IMR-90 (cell line): Measurements from ENCODE around the gene NFASC. TPM values are rescaled to one million over a fixed set of nuclear protein-coding genes. Genes with fewer than 3 reads are reported as not detected.

Experiments used
- ATAC-seq: fragments of 200-7000 bp; cut with Tn5 transposase; 2 replicates; pipeline ENCODE4 v1.9.1; 2020; ENCODE audit warnings: low read depth, mild to moderate bottlenecking, moderate library complexity
- BruUV-seq: library from RNA; stranded (reverse); fragments of 400-500 nt; replicated peaks from 2 replicates; lab custom pipeline; 2021; lab: Mats Ljungman, UMichigan
- CTCF ChIA-PET: fragments of 300-600 bp; formaldehyde crosslinking; extraction: SDS; loops from one replicate; lab custom pipeline; 2021; ENCODE audit warnings: antibody characterized with exemption; lab: Yijun Ruan, JAX
- POLR2A ChIA-PET: fragments of 300-600 bp; sonication (Branson Sonifier 250); formaldehyde crosslinking; loops from one replicate; lab custom pipeline; 2022; ENCODE audit warnings: antibody characterized with exemption; ENCODE audit not compliant: unreplicated experiment; lab: Charles Lee
- DNase-seq: peaks from one replicate; pipeline ENCODE4 v3.0.0; 2013
- H2AFZ ChIP-seq: replicated peaks from 2 replicates; pipeline ENCODE3; 2013; ENCODE audit warnings: low read length, mild to moderate bottlenecking; ENCODE audit not compliant: poor library complexity
- H2AK5ac ChIP-seq: 2 replicates; pipeline ENCODE4 v1.6.1; 2013; ENCODE audit warnings: low read depth, low read length, inconsistent platforms
- H2AK9ac ChIP-seq: replicated peaks from 2 replicates; pipeline ENCODE3; 2013; ENCODE audit warnings: mild to moderate bottlenecking, low read depth, low read length, moderate library complexity; ENCODE audit not compliant: poor library complexity
- H2BK120ac ChIP-seq: 2 replicates; pipeline ENCODE4 v1.6.1; 2013; ENCODE audit warnings: low read depth, low read length, inconsistent platforms
- H2BK15ac ChIP-seq: 3 replicates; pipeline ENCODE4 v1.6.1; 2013; ENCODE audit warnings: low read depth, low read length, inconsistent platforms
- H2BK20ac ChIP-seq: 2 replicates; pipeline ENCODE4 v1.6.1; 2013; ENCODE audit warnings: low read depth, mild to moderate bottlenecking, inconsistent platforms, low read length, moderate library complexity
- H2BK5ac ChIP-seq: 2 replicates; pipeline ENCODE4 v1.6.1; 2013; ENCODE audit warnings: mild to moderate bottlenecking, low read depth, low read length, inconsistent platforms; ENCODE audit not compliant: poor library complexity, severe bottlenecking
- H3K14ac ChIP-seq: replicated peaks from 2 replicates; pipeline ENCODE4 v1.6.1; 2013; ENCODE audit warnings: low read depth, low read length, inconsistent platforms
- H3K18ac ChIP-seq: 2 replicates; pipeline ENCODE4 v1.6.1; 2013; ENCODE audit warnings: low read depth, low read length, control low read depth
- H3K23ac ChIP-seq: 2 replicates; pipeline ENCODE4 v1.6.1; 2013; ENCODE audit warnings: low read depth, low read length, inconsistent platforms
- H3K27ac ChIP-seq: 2 replicates; pipeline ENCODE4 v1.5.1; 2013; ENCODE audit warnings: mild to moderate bottlenecking, control low read depth, low read length; ENCODE audit not compliant: insufficient read depth
- H3K27me3 ChIP-seq: 2 replicates; pipeline ENCODE4 v1.6.1; 2013; ENCODE audit warnings: low read length; ENCODE audit not compliant: control insufficient read depth, insufficient read depth
- H3K36me3 ChIP-seq: 2 replicates; pipeline ENCODE4 v1.6.1; 2013; ENCODE audit warnings: low read length, mixed read lengths; ENCODE audit not compliant: control insufficient read depth, insufficient read depth
- H3K4ac ChIP-seq: 2 replicates; pipeline ENCODE4 v1.6.1; 2013; ENCODE audit warnings: low read depth, low read length, inconsistent platforms
- H3K4me1 ChIP-seq: 2 replicates; pipeline ENCODE4 v1.6.1; 2013; ENCODE audit warnings: low read length, mixed read lengths; ENCODE audit not compliant: control insufficient read depth, insufficient read depth
- H3K4me2 ChIP-seq: 2 replicates; pipeline ENCODE4 v1.6.1; 2013; ENCODE audit warnings: low read depth, mild to moderate bottlenecking, control low read depth, low read length, moderate library complexity
- H3K4me3 ChIP-seq: 2 replicates; pipeline ENCODE4 v1.5.1; 2013; ENCODE audit warnings: low read depth, mild to moderate bottlenecking, control low read depth, low read length, moderate library complexity; ENCODE audit not compliant: insufficient read depth
- H3K56ac ChIP-seq: 2 replicates; pipeline ENCODE4 v1.6.1; 2013; ENCODE audit warnings: low read length, inconsistent platforms; ENCODE audit not compliant: insufficient read depth; ENCODE audit errors: extremely low read depth
- H3K79me1 ChIP-seq, 2 experiments: 2 replicates each; pipeline ENCODE4 v1.6.1; 2013; ENCODE audit warnings: low read length in 2 of 2, inconsistent platforms in 1 of 2, low read depth in 1 of 2
- H3K9ac ChIP-seq: 2 replicates; pipeline ENCODE4 v1.6.1; 2013; ENCODE audit warnings: low read depth, low read length, control low read depth
- H3K9me1 ChIP-seq: 2 replicates; pipeline ENCODE4 v1.6.1; 2013; ENCODE audit warnings: low read length, inconsistent platforms; ENCODE audit not compliant: insufficient read depth
- H3K9me3 ChIP-seq: 2 replicates; pipeline ENCODE4 v1.6.1; 2013; ENCODE audit warnings: low read length; ENCODE audit not compliant: control insufficient read depth, insufficient read depth
- H4K20me1 ChIP-seq: 2 replicates; pipeline ENCODE4 v1.6.1; 2013; ENCODE audit warnings: low read length, inconsistent platforms; ENCODE audit not compliant: insufficient read depth
- H4K5ac ChIP-seq: 2 replicates; pipeline ENCODE4 v1.6.1; 2013; ENCODE audit warnings: mild to moderate bottlenecking, low read depth, low read length, control low read depth
- H4K8ac ChIP-seq, 2 experiments: 2 replicates each; pipeline ENCODE4 v1.6.1; 2013; ENCODE audit warnings: low read depth in 2 of 2, low read length in 2 of 2, control low read depth in 1 of 2, inconsistent platforms in 1 of 2
- H4K91ac ChIP-seq: 2 replicates; pipeline ENCODE4 v1.6.1; 2013; ENCODE audit warnings: low read depth, low read length, inconsistent platforms; ENCODE audit not compliant: insufficient read depth
- CTCF ChIP-seq: conservative IDR thresholded peaks from 2 replicates; pipeline ENCODE4 v1.5.1; 2012; ENCODE audit warnings: mild to moderate bottlenecking, low read depth, low read length, improper control_type of control experiment
- MAZ ChIP-seq: IDR thresholded peaks from 2 replicates; pipeline ENCODE4 v1.6.1; 2012; ENCODE audit warnings: low read depth, mild to moderate bottlenecking, low read length, improper control_type of control experiment, moderate library complexity, borderline replicate concordance
- MXI1 ChIP-seq: IDR thresholded peaks from 2 replicates; pipeline ENCODE4 v1.6.1; 2012; ENCODE audit warnings: low read depth, mild to moderate bottlenecking, low read length, moderate library complexity, borderline replicate concordance
- RAD21 ChIP-seq: IDR thresholded peaks from 2 replicates; pipeline ENCODE4 v1.6.1; 2012; ENCODE audit warnings: low read length, improper control_type of control experiment
- SMC3 ChIP-seq: fragments of 150-350 bp; IDR thresholded peaks from 2 replicates; pipeline ENCODE4 v1.6.1; 2016; ENCODE audit warnings: low read depth, mild to moderate bottlenecking, antibody characterized with exemption, low read length, moderate library complexity
- WGBS, 2 experiments: methylation state at CpG; one replicate each; pipeline versions ENCODE4 v1.1.5 to v1.1.7; 2013; ENCODE audit warnings: missing lambda C conversion rate in 2 of 2; ENCODE audit not compliant: insufficient read length in 1 of 2; ENCODE audit errors: extremely low coverage in 2 of 2; 5-methylcytosine and 5-hydroxymethylcytosine counted together
- dilution Hi-C: fragments of 300-500 bp; cut with HindIII; formaldehyde crosslinking; loops from one replicate; pipeline ENCODE4 v1.14.3; 2018; ENCODE audit warnings: low sequenced_read_pairs; ENCODE audit not compliant: unreplicated experiment
- in situ Hi-C: fragments of 300-500 bp; cut with MboI; formaldehyde crosslinking; loops from 3 replicates; pipeline ENCODE4 v1.14.3; 2019; ENCODE audit warnings: low sequenced_read_pairs, inconsistent platforms, mixed read lengths
- intact Hi-C: fragments of 100-400 bp; cut with micrococcal nuclease; formaldehyde crosslinking; loops from 2 replicates; pipeline ENCODE4 v1.10.0; 2022
- polyA plus RNA-seq, 3 experiments: library from polyadenylated mRNA; depleted of rRNA; stranded (reverse); fragments of >200 nt; gene quantifications; 2 replicates each; pipeline ENCODE4 v1.2.3, GENCODE V29; 2012; ENCODE audit warnings: low replicate concordance in 1 of 3
- total RNA-seq: library from RNA; depleted of rRNA; stranded (reverse); fragments of >200 nt; gene quantifications from 2 replicates; pipeline ENCODE4 v1.2.3, GENCODE V29; 2012

NFASC gene
- total and polyA plus RNA-seq, 2 of the 4 experiments (the other 2 are of a cell fraction) = 0.18 to 0.79 TPM

- TF ChIP-seq RAD21 (peak; percentile 72), MAZ (peak; percentile 98), MXI1 (no peak), CTCF (peak; percentile 82), SMC3 (peak; percentile 79)
- no peaks in the 10 kb centered on the region for H3K36me3 ChIP-seq
- no peak overlapping the region for H3K14ac ChIP-seq
- H3K9me3 ChIP-seq = no peaks in the 10 kb centered on the region
- no peak overlapping the region for H3K4ac ChIP-seq
- ChIA-PET POLR2A (no interaction called here), CTCF (interaction anchor here (0.6 to 2.9 kb wide), 32 partner anchors 8 to 421 kb away, joined by 3 to 31 read pairs (median 4); no protein-coding TSS in a partner anchor)
- 33% methylated on average over 11 of the region's 13 CpGs; no CpG with 5 or more reads in 1 of the 2 experiments for WGBS, 2 experiments
- peak overlapping the region; percentile 23 for H2AK9ac ChIP-seq
- H2AK5ac ChIP-seq = no peak overlapping the region
- H2AFZ ChIP-seq = peak overlapping the region; percentile 71
- H4K91ac ChIP-seq = no peak overlapping the region
- H3K79me1 ChIP-seq = no peaks in the 10 kb centered on the region
- no peak overlapping the region for H3K27ac ChIP-seq
- no peak overlapping the region for H3K18ac ChIP-seq
- H3K27me3 ChIP-seq = peaks cover 15% of the 10 kb centered on the region
- H4K5ac ChIP-seq = no peak overlapping the region
- no peak overlapping the region for H2BK15ac ChIP-seq
- no peak overlapping the region for H3K23ac ChIP-seq
- BruUV-seq = no TSS peak
- no peak overlapping the region for H3K4me2 ChIP-seq
- peak; percentile 52 for DNase-seq
- H4K20me1 ChIP-seq = no peaks in the 10 kb centered on the region
- no peak overlapping the region for H3K56ac ChIP-seq
- peak; percentile 93 for ATAC-seq
- intact Hi-C loops (loop anchor here (1.0 kb wide), 3 partner anchors 72 to 253 kb away; no protein-coding TSS in a partner anchor), dilution Hi-C loops (no loop called here), in situ Hi-C loops (loop anchor here (5.0 kb wide), 1 partner anchor 74 kb away; no protein-coding TSS in a partner anchor)
- no peaks in the 10 kb centered on the region for H3K4me1 ChIP-seq
- no peak overlapping the region for H3K9ac ChIP-seq
- H2BK20ac ChIP-seq = no peak overlapping the region
- H2BK5ac ChIP-seq = no peak overlapping the region
- no peaks in the 10 kb centered on the region for H3K9me1 ChIP-seq
- no peak overlapping the region for H3K4me3 ChIP-seq
- no peak overlapping the region for H4K8ac ChIP-seq
- H2BK120ac ChIP-seq = no peak overlapping the region
Observed at GRCh38 chr1:205061665-205062069, 191.0 kb downstream of the NFASC start.
